GM23338 (cell line): ENCODE results near the gene CNGB1. TPM values are rescaled to one million over a fixed set of nuclear protein-coding genes. Genes with fewer than 3 reads are reported as not detected.
A peak's percentile ranks its signal among the peaks of the same experiment; 100 is the strongest.

ENCODE experiments used
- ATAC-seq: fragments of 200-7000 bp; cut with Tn5 transposase; 3 replicates; pipeline ENCODE4 v1.9.1; 2020
- DNase-seq: peaks from one replicate; pipeline ENCODE4 v3.0.0-alpha.2; 2015; ENCODE audit warnings: low spot score
- H2AFZ ChIP-seq: fragments of 200-600 bp; sonication (generic); 2 replicates; pipeline ENCODE4 v1.8.0; 2016; ENCODE audit warnings: antibody characterized with exemption, mild to moderate bottlenecking, moderate library complexity
- H3F3A ChIP-seq: fragments of 200-600 bp; sonication (generic); replicated peaks from 2 replicates; pipeline ENCODE4 v1.8.0; 2017; ENCODE audit warnings: antibody characterized with exemption, mixed run types, low read depth
- H3K27ac ChIP-seq: fragments of 200-600 bp; sonication (generic); 2 replicates; pipeline ENCODE4 v1.6.1; 2016; ENCODE audit warnings: low read depth
- H3K27me3 ChIP-seq: fragments of 200-600 bp; sonication (generic); 2 replicates; pipeline ENCODE4 v1.8.0; 2016; ENCODE audit warnings: mild to moderate bottlenecking, mixed run types, moderate library complexity; ENCODE audit not compliant: insufficient read depth
- H3K36me3 ChIP-seq: fragments of 200-600 bp; sonication (generic); 2 replicates; pipeline ENCODE4 v1.8.0; 2016; ENCODE audit warnings: mild to moderate bottlenecking; ENCODE audit not compliant: insufficient read depth
- H3K4me1 ChIP-seq: fragments of 200-600 bp; sonication (generic); 2 replicates; pipeline ENCODE4 v1.8.0; 2016; ENCODE audit warnings: mild to moderate bottlenecking, moderate library complexity; ENCODE audit not compliant: insufficient read depth
- H3K4me2 ChIP-seq: fragments of 200-600 bp; sonication (generic); 2 replicates; pipeline ENCODE4 v1.7.1; 2017; ENCODE audit warnings: mixed run types
- H3K4me3 ChIP-seq: fragments of 200-600 bp; sonication (generic); 2 replicates; pipeline ENCODE4 v1.6.1; 2016; ENCODE audit warnings: mixed run types
- H3K79me2 ChIP-seq: fragments of 200-600 bp; sonication (generic); replicated peaks from 2 replicates; pipeline ENCODE4 v1.8.0; 2017; ENCODE audit warnings: mild to moderate bottlenecking; ENCODE audit not compliant: insufficient read depth
- H3K9me2 ChIP-seq: fragments of 200-600 bp; sonication (generic); 2 replicates; pipeline ENCODE4 v1.8.0; 2017; ENCODE audit not compliant: insufficient read depth
- H4K20me1 ChIP-seq: fragments of 200-600 bp; sonication (generic); replicated peaks from 2 replicates; pipeline ENCODE4 v1.8.0; 2017; ENCODE audit warnings: mild to moderate bottlenecking; ENCODE audit not compliant: insufficient read depth
- H3K27ac Mint-ChIP-seq: 2 replicates; pipeline ENCODE4 v1.8.0; 2020; ENCODE audit warnings: inconsistent platforms, mild to moderate bottlenecking, moderate library complexity, mixed read lengths
- H3K27me3 Mint-ChIP-seq: 3 replicates; pipeline ENCODE4 v1.8.0; 2022; ENCODE audit warnings: low read depth, mild to moderate bottlenecking, moderate library complexity, mixed read lengths, inconsistent platforms; ENCODE audit not compliant: insufficient read depth, poor library complexity
- H3K36me3 Mint-ChIP-seq: 3 replicates; pipeline ENCODE4 v1.8.0; 2021; ENCODE audit warnings: low read depth, mild to moderate bottlenecking, inconsistent platforms, moderate library complexity, mixed read lengths
- H3K4me1 Mint-ChIP-seq: 3 replicates; pipeline ENCODE4 v1.8.0; 2020; ENCODE audit warnings: mild to moderate bottlenecking, inconsistent platforms, mixed read lengths
- H3K4me3 Mint-ChIP-seq: 3 replicates; pipeline ENCODE4 v1.8.0; 2021; ENCODE audit warnings: moderate library complexity, mild to moderate bottlenecking, inconsistent platforms, mixed read lengths
- H3K9me3 Mint-ChIP-seq: 3 replicates; pipeline ENCODE4 v1.8.0; 2020; ENCODE audit warnings: moderate library complexity, mild to moderate bottlenecking, inconsistent platforms, mixed read lengths
- ETS1 ChIP-seq: IDR thresholded peaks from 2 replicates; pipeline ENCODE4 v1.6.1; 2016; ENCODE audit warnings: antibody characterized with exemption
- EZH2phosphoT487 ChIP-seq: fragments of 200-600 bp; sonication (generic); IDR thresholded peaks from one replicate; pipeline ENCODE4 v1.8.1; 2018; ENCODE audit warnings: antibody characterized with exemption; ENCODE audit not compliant: unreplicated experiment
- JUNB ChIP-seq: IDR thresholded peaks from one replicate; pipeline ENCODE4 v1.6.1; 2016; ENCODE audit warnings: antibody characterized with exemption; ENCODE audit not compliant: unreplicated experiment
- NANOG ChIP-seq: IDR thresholded peaks from 2 replicates; pipeline ENCODE4 v1.6.1; 2016; ENCODE audit warnings: antibody characterized with exemption, borderline replicate concordance
- REST ChIP-seq: IDR thresholded peaks from one replicate; pipeline ENCODE4 v1.6.1; 2018; ENCODE audit warnings: antibody characterized with exemption; ENCODE audit not compliant: unreplicated experiment
- ZNF331 ChIP-seq: fragments of 250-450 bp; sonication (Bioruptor Pico); IDR thresholded peaks from 2 replicates; pipeline ENCODE4 v1.5.0; 2020; ENCODE audit warnings: low read depth, mild to moderate bottlenecking, moderate library complexity
- polyA plus RNA-seq: library from polyadenylated mRNA; unstranded; fragments of >200 nt; fragmentation: Nextera tagmentation; extraction: Ambion mirVana; gene quantifications from 2 replicates; pipeline ENCODE4 v1.2.1, GENCODE V29; 2016
- total RNA-seq: library from RNA; depleted of rRNA; stranded (reverse); fragments of >200 nt; shearing (Covaris generic); gene quantifications from 2 replicates; pipeline ENCODE4 v1.2.3, GENCODE V29; 2014
- TF ChIP-seq, protein P1 (sequence below), 2 experiments: fragments of 200-600 bp in 1 of 2; sonication (generic) in 1 of 2; conservative IDR thresholded peaks; 2 replicates each; pipeline versions ENCODE4 v1.5.1 to v1.6.1; 2016 to 2017; ENCODE audit warnings: antibody characterized with exemption in 2 of 2, low read depth in 2 of 2, mild to moderate bottlenecking in 2 of 2, moderate library complexity in 1 of 2
- TF ChIP-seq, protein P2 (sequence below): fragments of 250-450 bp; sonication (Bioruptor Pico); IDR thresholded peaks from 2 replicates; pipeline ENCODE4 v1.5.0; 2020; ENCODE audit warnings: mild to moderate bottlenecking, moderate library complexity

The CNGB1 gene
- total and polyA plus RNA-seq, 2 experiments from 2014 or later, result not detected

DNA sequence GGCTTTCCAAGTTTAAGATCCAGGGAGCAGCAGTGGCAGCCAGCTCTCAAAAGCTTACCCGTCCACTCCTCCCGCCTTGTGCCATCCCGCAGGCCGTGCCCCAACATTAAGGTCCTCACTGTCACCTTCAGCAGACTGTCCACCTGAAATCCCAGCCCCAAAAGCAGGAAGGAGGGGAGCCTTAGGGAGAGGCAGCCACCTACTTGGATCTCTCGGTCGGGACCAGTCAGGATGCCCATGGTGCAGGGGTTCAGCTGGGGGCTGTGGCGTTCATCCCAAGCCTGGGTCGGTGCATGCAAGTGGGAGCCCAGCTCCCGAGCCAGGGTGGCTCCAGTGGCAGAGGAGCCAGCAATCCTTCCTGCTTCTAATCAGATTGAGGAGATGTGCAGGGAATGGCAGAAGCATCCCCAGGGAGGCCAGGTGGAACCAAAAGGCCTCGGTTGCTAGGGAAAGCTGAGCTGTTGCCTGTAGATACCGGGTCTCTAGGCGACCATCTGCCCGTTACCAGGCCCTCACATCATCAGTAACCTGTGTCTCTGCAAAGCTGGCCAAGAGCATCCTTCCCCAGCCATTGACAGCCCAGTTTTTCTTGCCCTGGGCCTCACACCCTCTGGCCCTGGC lies 24.6 kb downstream of the CNGB1 start (continued):
- no peak for TF ChIP-seq REST
- TF ChIP-seq, protein P1, sequence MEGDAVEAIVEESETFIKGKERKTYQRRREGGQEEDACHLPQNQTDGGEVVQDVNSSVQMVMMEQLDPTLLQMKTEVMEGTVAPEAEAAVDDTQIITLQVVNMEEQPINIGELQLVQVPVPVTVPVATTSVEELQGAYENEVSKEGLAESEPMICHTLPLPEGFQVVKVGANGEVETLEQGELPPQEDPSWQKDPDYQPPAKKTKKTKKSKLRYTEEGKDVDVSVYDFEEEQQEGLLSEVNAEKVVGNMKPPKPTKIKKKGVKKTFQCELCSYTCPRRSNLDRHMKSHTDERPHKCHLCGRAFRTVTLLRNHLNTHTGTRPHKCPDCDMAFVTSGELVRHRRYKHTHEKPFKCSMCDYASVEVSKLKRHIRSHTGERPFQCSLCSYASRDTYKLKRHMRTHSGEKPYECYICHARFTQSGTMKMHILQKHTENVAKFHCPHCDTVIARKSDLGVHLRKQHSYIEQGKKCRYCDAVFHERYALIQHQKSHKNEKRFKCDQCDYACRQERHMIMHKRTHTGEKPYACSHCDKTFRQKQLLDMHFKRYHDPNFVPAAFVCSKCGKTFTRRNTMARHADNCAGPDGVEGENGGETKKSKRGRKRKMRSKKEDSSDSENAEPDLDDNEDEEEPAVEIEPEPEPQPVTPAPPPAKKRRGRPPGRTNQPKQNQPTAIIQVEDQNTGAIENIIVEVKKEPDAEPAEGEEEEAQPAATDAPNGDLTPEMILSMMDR (conservative IDR thresholded peaks at IDR 0.05; ENCODE audit: low read depth in 2 of 2), result no peak
- TF ChIP-seq ETS1, result no peak
- TF ChIP-seq EZH2phosphoT487, result no peak
- no peak for TF ChIP-seq ZNF331 (CRISPR knock-in tag)
- TF ChIP-seq JUNB, result no peak
- TF ChIP-seq NANOG, result no peak

DNA sequence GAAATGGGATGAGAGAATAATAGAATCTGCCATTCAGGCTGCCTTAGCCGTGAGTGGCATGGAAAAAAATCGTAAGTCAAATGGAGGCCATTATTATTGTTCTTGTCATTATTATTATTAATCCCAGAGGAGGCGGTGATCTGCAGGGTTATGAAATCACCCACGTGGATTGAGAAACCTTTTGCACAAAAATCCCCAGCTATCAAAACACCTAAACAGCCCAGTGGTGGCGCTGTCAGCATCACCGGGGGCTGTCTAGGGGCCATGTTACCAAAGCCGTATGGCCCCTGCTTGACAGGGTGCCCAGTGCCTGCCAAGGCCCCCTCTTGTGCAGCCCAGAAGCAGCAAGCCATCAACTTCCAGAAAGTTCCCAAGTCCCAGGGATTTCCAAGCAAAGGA lies 25.2 kb downstream of the CNGB1 start:
- Mint-ChIP-seq H3K4me1 (peaks cover 8% of the 10 kb centered on the region; the same call in 1 of the 3 replicates), H3K27ac (no peak overlapping the region), H3K9me3 (no peaks in the 10 kb centered on the region), H3K27me3 (peaks cover 16% of the 10 kb centered on the region), H3K4me3 (no peak overlapping the region), H3K36me3 (no peaks in the 10 kb centered on the region)
- TF ChIP-seq, protein P1 (conservative IDR thresholded peaks at IDR 0.05; ENCODE audit: low read depth in 2 of 2), result peak; percentile 55 to 64
- TF ChIP-seq, protein P2, sequence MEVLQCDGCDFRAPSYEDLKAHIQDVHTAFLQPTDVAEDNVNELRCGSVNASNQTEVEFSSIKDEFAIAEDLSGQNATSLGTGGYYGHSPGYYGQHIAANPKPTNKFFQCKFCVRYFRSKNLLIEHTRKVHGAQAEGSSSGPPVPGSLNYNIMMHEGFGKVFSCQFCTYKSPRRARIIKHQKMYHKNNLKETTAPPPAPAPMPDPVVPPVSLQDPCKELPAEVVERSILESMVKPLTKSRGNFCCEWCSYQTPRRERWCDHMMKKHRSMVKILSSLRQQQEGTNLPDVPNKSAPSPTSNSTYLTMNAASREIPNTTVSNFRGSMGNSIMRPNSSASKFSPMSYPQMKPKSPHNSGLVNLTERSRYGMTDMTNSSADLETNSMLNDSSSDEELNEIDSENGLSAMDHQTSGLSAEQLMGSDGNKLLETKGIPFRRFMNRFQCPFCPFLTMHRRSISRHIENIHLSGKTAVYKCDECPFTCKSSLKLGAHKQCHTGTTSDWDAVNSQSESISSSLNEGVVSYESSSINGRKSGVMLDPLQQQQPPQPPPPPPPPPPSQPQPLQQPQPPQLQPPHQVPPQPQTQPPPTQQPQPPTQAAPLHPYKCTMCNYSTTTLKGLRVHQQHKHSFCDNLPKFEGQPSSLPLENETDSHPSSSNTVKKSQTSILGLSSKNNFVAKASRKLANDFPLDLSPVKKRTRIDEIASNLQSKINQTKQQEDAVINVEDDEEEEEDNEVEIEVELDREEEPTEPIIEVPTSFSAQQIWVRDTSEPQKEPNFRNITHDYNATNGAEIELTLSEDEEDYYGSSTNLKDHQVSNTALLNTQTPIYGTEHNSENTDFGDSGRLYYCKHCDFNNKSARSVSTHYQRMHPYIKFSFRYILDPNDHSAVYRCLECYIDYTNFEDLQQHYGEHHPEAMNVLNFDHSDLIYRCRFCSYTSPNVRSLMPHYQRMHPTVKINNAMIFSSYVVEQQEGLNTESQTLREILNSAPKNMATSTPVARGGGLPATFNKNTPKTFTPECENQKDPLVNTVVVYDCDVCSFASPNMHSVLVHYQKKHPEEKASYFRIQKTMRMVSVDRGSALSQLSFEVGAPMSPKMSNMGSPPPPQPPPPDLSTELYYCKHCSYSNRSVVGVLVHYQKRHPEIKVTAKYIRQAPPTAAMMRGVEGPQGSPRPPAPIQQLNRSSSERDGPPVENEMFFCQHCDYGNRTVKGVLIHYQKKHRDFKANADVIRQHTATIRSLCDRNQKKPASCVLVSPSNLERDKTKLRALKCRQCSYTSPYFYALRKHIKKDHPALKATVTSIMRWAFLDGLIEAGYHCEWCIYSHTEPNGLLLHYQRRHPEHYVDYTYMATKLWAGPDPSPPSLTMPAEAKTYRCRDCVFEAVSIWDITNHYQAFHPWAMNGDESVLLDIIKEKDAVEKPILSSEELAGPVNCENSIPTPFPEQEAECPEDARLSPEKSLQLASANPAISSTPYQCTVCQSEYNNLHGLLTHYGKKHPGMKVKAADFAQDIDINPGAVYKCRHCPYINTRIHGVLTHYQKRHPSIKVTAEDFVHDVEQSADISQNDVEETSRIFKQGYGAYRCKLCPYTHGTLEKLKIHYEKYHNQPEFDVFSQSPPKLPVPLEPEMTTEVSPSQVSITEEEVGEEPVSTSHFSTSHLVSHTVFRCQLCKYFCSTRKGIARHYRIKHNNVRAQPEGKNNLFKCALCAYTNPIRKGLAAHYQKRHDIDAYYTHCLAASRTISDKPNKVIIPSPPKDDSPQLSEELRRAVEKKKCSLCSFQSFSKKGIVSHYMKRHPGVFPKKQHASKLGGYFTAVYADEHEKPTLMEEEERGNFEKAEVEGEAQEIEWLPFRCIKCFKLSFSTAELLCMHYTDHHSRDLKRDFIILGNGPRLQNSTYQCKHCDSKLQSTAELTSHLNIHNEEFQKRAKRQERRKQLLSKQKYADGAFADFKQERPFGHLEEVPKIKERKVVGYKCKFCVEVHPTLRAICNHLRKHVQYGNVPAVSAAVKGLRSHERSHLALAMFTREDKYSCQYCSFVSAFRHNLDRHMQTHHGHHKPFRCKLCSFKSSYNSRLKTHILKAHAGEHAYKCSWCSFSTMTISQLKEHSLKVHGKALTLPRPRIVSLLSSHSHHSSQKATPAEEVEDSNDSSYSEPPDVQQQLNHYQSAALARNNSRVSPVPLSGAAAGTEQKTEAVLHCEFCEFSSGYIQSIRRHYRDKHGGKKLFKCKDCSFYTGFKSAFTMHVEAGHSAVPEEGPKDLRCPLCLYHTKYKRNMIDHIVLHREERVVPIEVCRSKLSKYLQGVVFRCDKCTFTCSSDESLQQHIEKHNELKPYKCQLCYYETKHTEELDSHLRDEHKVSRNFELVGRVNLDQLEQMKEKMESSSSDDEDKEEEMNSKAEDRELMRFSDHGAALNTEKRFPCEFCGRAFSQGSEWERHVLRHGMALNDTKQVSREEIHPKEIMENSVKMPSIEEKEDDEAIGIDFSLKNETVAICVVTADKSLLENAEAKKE (CRISPR knock-in tag), result no peak
- peak; percentile 49 for DNase-seq
- H3K27ac ChIP-seq, result no peak overlapping the region
- no peaks in the 10 kb centered on the region for H3K9me2 ChIP-seq
- H3K79me2 ChIP-seq, result no peaks in the 10 kb centered on the region
- peak; percentile 70 for ATAC-seq
- H3K4me2 ChIP-seq, result no peak overlapping the region
- H3K4me3 ChIP-seq, result no peak overlapping the region
- H3K27me3 ChIP-seq, result no peaks in the 10 kb centered on the region
- no peaks in the 10 kb centered on the region for H3K36me3 ChIP-seq
- H3K4me1 ChIP-seq, result no peaks in the 10 kb centered on the region
- H4K20me1 ChIP-seq, result no peaks in the 10 kb centered on the region
- H2AFZ ChIP-seq, result no peak overlapping the region
- no peaks in the 10 kb centered on the region for H3F3A ChIP-seq
